Mesenchymal stem cell (in vitro differentiated cells and primary cell): Measurements from ENCODE around the gene SSH3.
A peak's percentile ranks its signal among the peaks of the same experiment; 100 is the strongest.

ENCODE experiments used
- DNase-seq: peaks from one replicate; pipeline ENCODE4 v3.0.0-alpha.2; 2013
- H2AFZ ChIP-seq: one replicate; pipeline ENCODE4 v1.6.1; 2013; ENCODE audit warnings: low read depth, mild to moderate bottlenecking, control low read depth, inconsistent platforms, low read length, moderate library complexity
- H2AK5ac ChIP-seq: 2 replicates; pipeline ENCODE4 v1.6.1; 2013; ENCODE audit warnings: low read length, moderate library complexity, mild to moderate bottlenecking, inconsistent platforms; ENCODE audit not compliant: severe bottlenecking
- H2BK120ac ChIP-seq: one replicate; pipeline ENCODE4 v1.6.1; 2013; ENCODE audit warnings: low read depth, mild to moderate bottlenecking, inconsistent platforms, low read length, moderate library complexity
- H2BK12ac ChIP-seq, 2 experiments: one replicate each; pipeline ENCODE4 v1.6.1; 2013; ENCODE audit warnings: inconsistent platforms in 2 of 2, low read length in 2 of 2, mild to moderate bottlenecking in 2 of 2, moderate library complexity in 2 of 2, control low read depth in 1 of 2
- H2BK15ac ChIP-seq: one replicate; pipeline ENCODE4 v1.6.1; 2013; ENCODE audit warnings: mild to moderate bottlenecking, low read depth, inconsistent platforms; ENCODE audit not compliant: poor library complexity, severe bottlenecking
- H2BK5ac ChIP-seq: 2 replicates; pipeline ENCODE4 v1.6.1; 2013; ENCODE audit warnings: low read depth, mild to moderate bottlenecking, low read length, control low read depth, inconsistent platforms; ENCODE audit not compliant: poor library complexity, severe bottlenecking
- H3K14ac ChIP-seq, 2 experiments: one replicate each; pipeline ENCODE4 v1.6.1; 2013; ENCODE audit warnings: inconsistent platforms in 2 of 2, low read length in 2 of 2, control low read depth in 1 of 2, mild to moderate bottlenecking in 1 of 2, moderate library complexity in 1 of 2
- H3K18ac ChIP-seq, 2 experiments: one replicate each; pipeline ENCODE4 v1.6.1; 2013; ENCODE audit warnings: inconsistent platforms in 2 of 2, low read length in 2 of 2, control low read depth in 1 of 2, low read depth in 1 of 2, mild to moderate bottlenecking in 1 of 2
- H3K23ac ChIP-seq, 2 experiments: one replicate each; pipeline ENCODE4 v1.6.1; 2013; ENCODE audit warnings: inconsistent platforms in 2 of 2, low read length in 2 of 2, mild to moderate bottlenecking in 2 of 2, moderate library complexity in 2 of 2, control low read depth in 1 of 2
- H3K27ac ChIP-seq: 2 replicates; pipeline ENCODE4 v1.5.1; 2013; ENCODE audit warnings: mild to moderate bottlenecking, moderate library complexity, low read length, control low read depth, inconsistent platforms; ENCODE audit not compliant: poor library complexity, severe bottlenecking
- H3K27me3 ChIP-seq, 2 experiments: 2 replicates each; pipeline versions ENCODE4 v1.6.1 to v1.7.0; 2013; ENCODE audit warnings: low read length in 2 of 2, mild to moderate bottlenecking in 2 of 2, moderate library complexity in 2 of 2, control low read depth in 1 of 2, inconsistent platforms in 1 of 2; ENCODE audit not compliant: control insufficient read depth in 1 of 2, insufficient read depth in 1 of 2
- H3K36me3 ChIP-seq, 2 experiments: 2 replicates each; pipeline versions ENCODE4 v1.6.1 to v1.7.0; 2013; ENCODE audit warnings: low read length in 2 of 2, control low read depth in 1 of 2, inconsistent platforms in 1 of 2, low read depth in 1 of 2, mild to moderate bottlenecking in 1 of 2; ENCODE audit not compliant: insufficient read depth in 2 of 2, control insufficient read depth in 1 of 2
- H3K4ac ChIP-seq, 2 experiments: one replicate each; pipeline ENCODE4 v1.6.1; 2013; ENCODE audit warnings: inconsistent platforms in 2 of 2, low read length in 2 of 2, mild to moderate bottlenecking in 2 of 2, moderate library complexity in 2 of 2, control low read depth in 1 of 2, low read depth in 1 of 2
- H3K4me1 ChIP-seq: 2 replicates; pipeline ENCODE4 v1.6.1; 2013; ENCODE audit warnings: low read depth, low read length, control low read depth; ENCODE audit not compliant: control insufficient read depth, insufficient read depth
- H3K4me2 ChIP-seq: 2 replicates; pipeline ENCODE4 v1.6.1; 2013; ENCODE audit warnings: low read length, mild to moderate bottlenecking, inconsistent platforms; ENCODE audit not compliant: poor library complexity, severe bottlenecking
- H3K4me3 ChIP-seq, 2 experiments: 2 replicates each; pipeline versions ENCODE4 v1.5.1 to v1.7.0; 2013; ENCODE audit warnings: low read length in 2 of 2, mild to moderate bottlenecking in 2 of 2, control low read depth in 1 of 2, low read depth in 1 of 2; ENCODE audit not compliant: insufficient read depth in 1 of 2
- H3K79me1 ChIP-seq: replicated peaks from 2 replicates; pipeline ENCODE4 v1.6.1; 2013; ENCODE audit warnings: mild to moderate bottlenecking, control low read depth, low read length, inconsistent platforms; ENCODE audit not compliant: poor library complexity, severe bottlenecking
- H3K9ac ChIP-seq: 2 replicates; pipeline ENCODE4 v1.7.0; 2013; ENCODE audit warnings: mild to moderate bottlenecking, low read length, moderate library complexity
- H3K9me3 ChIP-seq: 2 replicates; pipeline ENCODE4 v1.7.0; 2013; ENCODE audit warnings: mild to moderate bottlenecking, low read length; ENCODE audit not compliant: control insufficient read depth
- H4K8ac ChIP-seq: one replicate; pipeline ENCODE4 v1.6.1; 2013; ENCODE audit warnings: inconsistent platforms, mild to moderate bottlenecking, low read length, moderate library complexity
- H4K91ac ChIP-seq: one replicate; pipeline ENCODE4 v1.6.1; 2013; ENCODE audit warnings: mild to moderate bottlenecking, low read length, inconsistent platforms
- WGBS: methylation state at CpG from one replicate; pipeline ENCODE4 v1.1.7; 2013; ENCODE audit warnings: mixed read lengths; 5-methylcytosine and 5-hydroxymethylcytosine counted together

The SSH3 gene

GRCh38 chr11:67288198-67288451 is 15.2 kb upstream of the SSH3 start:
- Histone ChIP-seq H3K36me3 (peaks cover 61 to 67% of the 10 kb centered on the region in 2 experiments), H3K4me3 (peak overlapping the region in 1 of 2 experiments; percentile 82), H2AFZ (no peak overlapping the region), H3K9me3 (no peaks in the 10 kb centered on the region), H2BK120ac (peak overlapping the region; percentile 83), H2BK12ac (peak overlapping the region; percentile 15 to 61), H3K14ac (peak overlapping the region in 1 of 2 experiments; percentile 95), H3K79me1 (peaks cover 36% of the 10 kb centered on the region), H3K4me2 (peak overlapping the region; percentile 94), H3K23ac (peak overlapping the region in 1 of 2 experiments; percentile 92), H3K4ac (peak overlapping the region; percentile 86 to 90), H4K8ac (peak overlapping the region; percentile 96), H4K91ac (peak overlapping the region; percentile 86), H3K9ac (peak overlapping the region; percentile 89), H3K18ac (peak overlapping the region; percentile 92 to 97), H2BK15ac (no peak overlapping the region), H3K27me3 (no peaks in the 10 kb centered on the region), H3K27ac (peak overlapping the region; percentile 95), H2BK5ac (peak overlapping the region; percentile 4), H3K4me1 (peaks cover 33% of the 10 kb centered on the region), H2AK5ac (peak overlapping the region; percentile 79)
- no peak for DNase-seq
- 51% methylated on average over 4 of the region's 4 CpGs for WGBS

- under 1% methylated on average over 56 of the region's 87 CpGs for WGBS
- peak overlapping the region; percentile 95 for H3K27ac ChIP-seq
- peak overlapping the region; percentile 99 for H4K91ac ChIP-seq
Observed at GRCh38 chr11:67288452-67289225, 14.7 kb upstream of the SSH3 start.

GRCh38 chr11:67289226-67289650 is 14.1 kb upstream of the SSH3 start, which contains the start of gene ANKRD13D:
Gene ANKRD13D, plus strand, starts transcription at chr11:67289303. Its CDS starts 158 bp downstream, at chr11:67289461.
- peak within 1 kb of the TSS; percentile 100 for H2BK120ac ChIP-seq
- H2BK5ac ChIP-seq: peak within 1 kb of the TSS; percentile 87
- 2% methylated on average over 24 of the region's 56 CpGs for WGBS
- peaks cover 30% of the 10 kb centered on the region for H3K79me1 ChIP-seq
- peak within 1 kb of the TSS; percentile 95 for H3K27ac ChIP-seq
- no peak for DNase-seq
- peak within 1 kb of the TSS; percentile 100 for H4K8ac ChIP-seq
- peak within 1 kb of the TSS; percentile 84 to 92 for H3K23ac ChIP-seq
- peak within 1 kb of the TSS; percentile 90 for H3K9ac ChIP-seq
- peak within 1 kb of the TSS; percentile 94 for H3K4me2 ChIP-seq
- H2AFZ ChIP-seq: peak within 1 kb of the TSS; percentile 49
- peak within 1 kb of the TSS; percentile 80 to 83 for H2BK12ac ChIP-seq
- H3K4ac ChIP-seq: peak within 1 kb of the TSS; percentile 100
- peak within 1 kb of the TSS; percentile 100 for H3K18ac ChIP-seq
- peak within 1 kb of the TSS; percentile 74 to 90 for H3K4me3 ChIP-seq
- H3K14ac ChIP-seq: peak within 1 kb of the TSS in 1 of 2 experiments; percentile 99
- H3K36me3 ChIP-seq: peaks cover 61% of the 10 kb centered on the region in 2 experiments
- H3K4me1 ChIP-seq: peaks cover 33% of the 10 kb centered on the region
- no peaks in the 10 kb centered on the region for H3K27me3 ChIP-seq
- H2AK5ac ChIP-seq: peak within 1 kb of the TSS; percentile 79
- peak within 1 kb of the TSS; percentile 99 for H4K91ac ChIP-seq
- no peaks in the 10 kb centered on the region for H3K9me3 ChIP-seq
- peak within 1 kb of the TSS; percentile 97 for H2BK15ac ChIP-seq

More at GRCh38 chr11:67288452-67289225, 14.7 kb upstream of the SSH3 start:
- peak overlapping the region; percentile 74 to 82 for H3K4me3 ChIP-seq
- peaks cover 61 to 66% of the 10 kb centered on the region in 2 experiments for H3K36me3 ChIP-seq
- peak overlapping the region; percentile 65 for H2AK5ac ChIP-seq
- no peaks in the 10 kb centered on the region for H3K27me3 ChIP-seq
- H3K9me3 ChIP-seq: no peaks in the 10 kb centered on the region
- peak overlapping the region; percentile 89 for H3K9ac ChIP-seq
- peak overlapping the region; percentile 94 for H2BK15ac ChIP-seq
- peak; percentile 97 for DNase-seq
- H3K79me1 ChIP-seq: peaks cover 33% of the 10 kb centered on the region
- H2BK12ac ChIP-seq: peak overlapping the region; percentile 80 to 83
- H3K14ac ChIP-seq: peak overlapping the region in 1 of 2 experiments; percentile 99
- peak overlapping the region; percentile 84 to 92 for H3K23ac ChIP-seq
- peaks cover 33% of the 10 kb centered on the region for H3K4me1 ChIP-seq
- H3K4me2 ChIP-seq: peak overlapping the region; percentile 94
- peak overlapping the region; percentile 100 for H2BK120ac ChIP-seq
- peak overlapping the region; percentile 49 for H2AFZ ChIP-seq
- peak overlapping the region; percentile 100 for H4K8ac ChIP-seq
- peak overlapping the region; percentile 100 for H3K18ac ChIP-seq
- peak overlapping the region; percentile 87 for H2BK5ac ChIP-seq
- peak overlapping the region; percentile 100 for H3K4ac ChIP-seq
